Activated CD8-positive, alpha-beta memory T cell treated with anti-CD3 and anti-CD28 coated beads for 48 hours (primary cell): ENCODE measurements around the gene SLC2A4RG.
"Not testable (repeated sequence)": the region's sequence is repeated elsewhere in the genome, so short reads cannot be mapped to it uniquely, and the experiment has no call there.

Experiments used
- DNase-seq, 3 experiments: peaks; one replicate each; pipeline ENCODE4 v3.0.0-alpha.2; 2020; ENCODE audit warnings: low read depth in 2 of 3, low spot score in 2 of 3

The SLC2A4RG gene

DNA sequence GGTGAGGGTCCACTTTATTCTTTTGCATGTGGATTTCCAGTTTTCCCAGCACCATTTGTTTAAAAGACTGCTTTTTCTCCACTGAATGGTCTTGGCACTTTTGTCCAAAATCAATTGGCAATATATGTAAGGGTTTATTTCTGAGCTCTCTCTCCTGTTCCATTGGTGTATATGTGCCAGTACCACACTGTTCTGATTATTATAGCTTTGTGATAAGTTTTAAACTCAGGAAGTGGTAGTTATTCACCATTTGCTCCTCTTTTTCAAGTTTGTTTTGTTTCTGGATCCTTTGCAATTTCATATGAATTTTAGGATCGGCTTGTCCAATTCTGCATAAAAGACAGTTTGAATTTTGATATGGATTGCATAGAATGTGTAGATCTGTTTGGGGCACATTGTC lies 27.4 kb upstream of the SLC2A4RG start:
- DNase-seq, result no peak

DNA sequence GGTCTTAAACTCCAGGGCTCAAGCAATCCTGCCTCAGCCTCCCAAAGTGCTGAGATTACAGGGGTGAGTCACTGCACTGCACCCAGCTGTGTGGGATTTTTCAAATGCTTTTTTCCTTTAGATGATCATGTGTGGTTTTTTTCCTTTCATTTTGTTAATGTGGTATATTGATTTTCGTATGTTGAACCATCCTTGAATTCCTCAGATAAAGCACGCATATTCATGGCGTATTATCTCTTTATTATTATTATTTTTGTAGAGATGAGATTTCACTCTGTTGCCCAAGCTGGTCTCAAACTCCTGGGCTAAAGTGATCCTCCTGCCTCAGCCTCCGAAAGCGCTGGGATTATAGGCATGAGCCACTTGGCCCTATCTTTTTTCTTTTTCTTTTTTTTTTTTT lies 24.7 kb upstream of the SLC2A4RG start:
- DNase-seq, result no peak

DNA sequence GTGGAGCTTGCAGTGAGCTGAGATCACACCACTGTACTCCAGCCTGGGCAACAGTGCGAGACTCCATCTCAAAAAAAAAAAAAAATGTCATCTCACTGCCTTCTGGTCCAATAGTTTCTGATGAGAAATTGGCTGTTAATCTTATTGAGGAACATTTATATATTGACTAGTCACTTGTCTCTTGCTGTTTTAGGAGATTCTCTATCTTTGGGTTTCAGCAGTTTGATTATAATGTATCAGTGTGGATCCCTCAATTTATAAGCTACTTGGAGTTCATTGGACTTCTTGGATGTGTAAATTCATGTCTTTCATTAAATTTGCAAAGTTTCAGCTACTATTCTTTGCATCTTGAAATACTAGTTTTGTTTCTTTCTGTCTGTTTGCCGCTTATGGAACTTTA lies 20.6 kb upstream of the SLC2A4RG start:
- DNase-seq, result no peak

DNA sequence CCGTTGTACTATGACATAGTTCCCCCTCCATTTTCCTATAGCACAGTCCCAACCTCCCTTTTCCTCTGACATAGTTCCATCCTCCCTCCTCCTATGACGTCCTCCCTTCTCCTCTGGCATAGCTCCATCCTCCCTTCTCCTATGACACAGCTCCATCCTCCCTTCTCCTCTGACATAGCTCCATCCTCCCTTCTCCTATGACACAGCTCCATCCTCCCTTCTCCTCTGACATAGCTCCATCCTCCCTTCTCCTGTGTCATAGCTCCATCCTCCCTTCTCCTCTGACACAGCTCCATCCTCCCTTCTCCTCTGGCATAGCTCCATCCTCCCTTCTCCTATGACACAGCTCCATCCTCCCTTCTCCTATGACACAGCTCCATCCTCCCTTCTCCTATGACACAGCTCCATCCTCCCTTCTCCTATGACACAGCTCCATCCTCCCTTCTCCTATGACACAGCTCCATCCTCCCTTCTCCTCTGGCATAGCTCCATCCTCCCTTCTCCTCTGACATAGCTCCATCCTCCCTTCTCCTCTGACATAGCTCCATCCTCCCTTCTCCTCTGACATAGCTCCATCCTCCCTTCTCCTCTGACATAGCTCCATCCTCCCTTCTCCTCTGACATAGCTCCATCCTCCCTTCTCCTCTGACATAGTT lies 16.5 kb upstream of the SLC2A4RG start:
- not testable (repeated sequence) for DNase-seq

DNA sequence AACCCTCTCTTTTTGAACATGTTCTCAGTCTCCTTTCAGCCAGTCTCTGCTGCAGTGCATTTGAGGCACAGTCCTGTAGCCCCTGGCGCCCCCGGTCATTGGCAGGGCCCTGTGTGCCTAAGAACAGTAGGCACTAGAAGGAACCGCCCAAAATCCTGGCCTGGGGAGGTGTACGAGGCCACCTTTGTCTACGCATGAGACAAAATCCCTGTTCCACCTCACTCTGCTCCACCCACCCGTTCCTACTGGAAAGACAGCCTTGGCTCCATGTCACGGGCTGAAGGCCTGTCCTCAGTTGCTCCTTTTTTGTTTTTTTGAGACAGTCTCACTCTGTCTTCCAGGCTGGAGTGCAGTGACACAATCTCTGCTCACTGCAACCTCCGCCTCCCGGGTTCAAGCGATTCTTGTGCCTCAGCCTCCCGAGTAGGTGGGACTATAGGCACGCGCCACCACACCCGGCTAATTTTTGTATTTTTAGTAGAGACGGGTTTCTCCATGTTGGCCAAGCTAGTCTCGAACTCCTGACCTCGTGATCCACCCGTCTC lies 9.3 kb upstream of the SLC2A4RG start:
- not testable (repeated sequence) for DNase-seq

DNA sequence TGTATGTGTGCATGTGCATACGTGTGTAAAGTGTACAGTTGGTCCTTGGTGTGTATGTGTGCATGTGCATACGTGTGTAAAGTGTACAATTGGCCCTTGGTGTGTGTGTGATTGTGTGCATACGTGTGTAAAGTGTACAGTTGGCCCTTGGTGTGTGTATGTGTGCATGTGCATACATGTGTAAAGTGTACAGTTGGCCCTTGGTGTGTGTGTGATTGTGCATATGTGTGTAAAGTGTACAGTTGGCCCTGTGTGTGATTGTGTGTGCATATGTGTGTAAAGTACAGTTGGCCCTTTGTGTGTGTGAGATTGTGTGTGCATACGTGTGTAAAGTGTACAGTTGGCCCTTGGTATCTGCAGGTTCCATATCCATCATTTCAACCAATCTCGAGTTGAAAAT lies 8.2 kb upstream of the SLC2A4RG start:
- no peak for DNase-seq

DNA sequence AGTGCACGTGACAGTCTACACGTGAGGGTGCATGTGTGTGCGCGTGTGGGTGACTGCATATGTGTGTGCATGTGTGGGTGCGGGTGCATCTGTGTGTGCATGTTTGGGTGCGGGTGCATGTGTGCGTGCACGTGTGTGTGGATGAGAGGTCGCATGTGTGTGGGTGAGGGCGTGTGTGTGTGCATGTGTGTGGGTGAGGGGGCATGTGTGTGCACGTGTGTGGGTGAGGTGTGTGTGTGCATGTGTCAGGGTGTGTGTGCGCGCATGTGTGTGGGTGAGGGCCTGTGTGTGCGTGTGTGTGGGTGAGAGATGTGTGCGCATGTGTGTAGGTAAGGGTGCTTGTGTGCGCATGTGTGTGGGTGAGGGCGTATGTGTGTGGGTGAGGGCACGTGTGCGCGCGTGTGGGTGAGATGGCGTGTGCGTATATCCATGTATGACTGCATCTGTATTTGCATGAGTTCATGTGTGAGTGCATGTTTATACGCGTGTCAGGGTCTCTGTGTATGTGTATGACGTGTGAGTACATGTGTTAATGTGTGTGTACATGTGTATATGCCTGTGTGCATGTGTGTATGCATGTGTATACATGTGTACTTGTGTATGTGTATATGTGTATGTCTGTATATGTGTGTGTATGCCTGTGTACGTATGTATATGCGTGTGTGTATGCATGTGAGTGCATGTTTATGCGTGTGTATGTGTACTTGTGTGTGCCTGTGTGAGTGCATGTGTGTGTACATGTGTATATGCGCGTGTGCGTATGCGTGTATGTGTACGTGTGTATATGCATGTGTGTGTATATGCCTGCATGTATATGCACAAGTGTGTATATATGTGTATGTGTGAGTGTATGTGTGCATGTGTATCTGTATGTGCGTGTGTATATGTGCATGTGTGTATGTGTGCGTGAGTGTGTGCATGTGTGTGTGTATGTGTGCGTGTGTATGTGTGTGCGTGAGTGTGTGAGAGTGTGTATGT lies 7.2 kb upstream of the SLC2A4RG start:
- DNase-seq, result no peak

DNA sequence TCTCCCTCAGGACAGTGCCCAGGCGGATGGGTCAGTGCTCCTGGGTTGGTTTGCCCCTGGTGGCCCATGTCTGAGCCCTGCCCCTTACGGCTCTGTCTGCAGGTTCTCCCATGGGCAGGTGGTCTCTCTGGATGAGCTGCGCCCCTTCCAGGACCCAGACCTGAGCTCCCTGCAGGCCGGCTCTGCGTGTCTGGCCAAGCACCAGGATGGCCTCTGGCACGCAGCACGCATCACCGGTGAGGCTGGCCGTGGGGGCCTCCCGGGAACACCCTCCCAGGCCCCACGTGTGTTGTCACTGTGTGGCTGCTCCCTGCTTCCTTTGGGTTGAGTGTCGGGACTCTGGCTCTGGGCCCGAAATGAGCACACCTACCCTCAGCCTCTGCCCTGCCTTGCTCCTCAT lies 6.5 kb upstream of the SLC2A4RG start:
- DNase-seq, result no peak

DNA sequence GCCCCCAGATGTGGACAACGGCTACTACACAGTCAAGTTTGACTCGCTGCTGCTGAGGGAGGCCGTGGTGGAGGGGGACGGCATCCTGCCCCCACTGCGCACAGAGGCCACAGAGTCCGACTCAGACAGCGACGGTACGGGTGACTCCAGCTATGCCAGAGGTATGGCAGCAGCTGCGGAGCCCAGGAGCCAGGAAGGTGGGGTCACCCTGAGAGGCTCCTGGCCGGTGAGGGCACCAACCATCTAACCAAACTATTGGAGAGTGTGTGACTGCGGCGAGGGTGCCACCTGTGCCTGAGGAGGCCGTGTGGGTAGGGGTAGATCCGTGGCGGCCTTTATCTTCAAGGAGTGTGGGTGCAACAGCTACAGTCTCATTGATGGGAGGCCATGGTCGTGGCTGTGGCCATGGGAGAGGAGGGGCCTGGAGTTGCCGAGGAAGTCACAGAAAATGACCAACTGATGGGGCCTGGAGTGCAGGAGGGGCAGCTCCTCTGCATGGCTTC lies 5.9 kb upstream of the SLC2A4RG start:
- DNase-seq, result no peak

DNA sequence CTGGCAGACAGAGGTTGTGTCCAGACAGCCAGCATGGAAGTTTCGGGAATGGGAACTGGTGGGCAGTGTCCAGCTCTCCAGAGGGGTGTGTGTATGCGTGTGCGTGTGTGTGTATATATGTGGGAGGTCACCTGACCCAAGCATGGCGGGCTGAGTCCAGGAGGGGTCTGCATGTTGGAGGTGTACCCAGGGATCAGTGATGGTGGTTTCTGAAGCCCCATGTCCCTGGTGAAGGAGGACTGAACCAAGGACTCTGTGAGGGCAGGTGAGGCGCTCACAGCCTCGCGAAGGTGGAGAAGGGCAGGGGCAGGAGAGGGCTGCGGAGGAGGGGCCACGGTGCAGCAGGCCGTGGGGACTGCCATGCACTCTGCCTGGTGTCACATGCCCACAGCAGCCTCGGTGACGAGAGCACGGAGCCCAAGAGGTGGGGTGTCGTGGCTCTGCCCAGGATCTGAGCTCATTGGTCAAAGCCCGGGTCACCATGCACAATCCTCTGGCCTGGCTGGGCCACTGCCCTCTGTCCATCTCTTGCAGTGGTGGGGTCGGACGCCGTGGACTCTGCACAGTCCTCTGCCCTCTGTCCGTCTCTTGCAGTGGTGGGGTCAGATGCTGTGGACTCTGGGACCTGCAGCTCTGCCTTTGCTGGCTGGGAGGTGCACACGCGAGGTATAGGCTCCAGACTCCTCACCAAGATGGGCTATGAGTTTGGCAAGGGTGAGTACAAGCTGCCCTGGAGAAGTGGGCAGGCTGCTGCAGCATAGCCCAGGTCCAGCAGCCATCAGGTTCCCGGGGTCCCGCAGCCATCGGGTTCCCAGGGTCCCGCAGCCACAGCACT lies 5.2 kb upstream of the SLC2A4RG start:
- DNase-seq, result no peak

DNA sequence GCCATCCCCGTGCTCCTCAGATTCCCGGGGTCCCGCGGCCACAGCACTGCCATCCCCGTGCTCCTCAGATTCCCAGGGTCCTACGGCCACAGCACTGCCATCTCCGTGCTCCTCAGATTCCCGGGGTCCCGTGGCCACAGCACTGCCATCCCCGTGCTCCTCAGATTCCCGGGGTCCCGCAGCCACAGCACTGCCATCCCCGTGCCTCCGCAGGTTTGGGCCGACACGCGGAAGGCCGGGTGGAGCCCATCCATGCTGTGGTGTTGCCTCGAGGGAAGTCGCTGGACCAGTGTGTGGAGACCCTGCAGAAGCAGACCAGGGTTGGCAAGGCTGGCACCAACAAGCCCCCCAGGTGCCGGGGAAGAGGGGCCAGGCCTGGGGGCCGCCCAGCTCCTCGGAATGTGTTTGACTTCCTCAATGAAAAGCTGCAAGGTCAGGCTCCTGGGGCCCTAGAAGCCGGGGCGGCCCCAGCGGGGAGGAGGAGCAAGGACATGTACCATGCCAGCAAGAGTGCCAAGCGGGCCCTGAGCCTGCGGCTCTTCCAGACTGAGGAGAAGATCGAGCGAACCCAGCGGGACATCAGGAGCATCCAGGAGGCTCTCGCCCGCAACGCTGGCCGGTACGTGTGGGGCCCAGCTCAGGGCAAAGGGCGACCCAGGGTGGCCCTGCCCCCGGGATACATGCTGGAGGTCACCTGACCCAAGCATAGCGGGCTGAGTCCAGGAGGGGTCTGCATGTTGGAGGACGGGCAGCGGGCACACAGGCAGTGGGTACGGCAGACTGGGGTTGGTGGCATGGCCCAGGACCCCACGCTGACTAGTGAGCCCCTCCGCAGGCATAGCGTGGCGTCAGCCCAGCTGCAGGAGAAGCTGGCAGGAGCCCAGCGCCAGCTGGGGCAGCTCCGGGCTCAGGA lies 4.4 kb upstream of the SLC2A4RG start:
- DNase-seq, result no peak

DNA sequence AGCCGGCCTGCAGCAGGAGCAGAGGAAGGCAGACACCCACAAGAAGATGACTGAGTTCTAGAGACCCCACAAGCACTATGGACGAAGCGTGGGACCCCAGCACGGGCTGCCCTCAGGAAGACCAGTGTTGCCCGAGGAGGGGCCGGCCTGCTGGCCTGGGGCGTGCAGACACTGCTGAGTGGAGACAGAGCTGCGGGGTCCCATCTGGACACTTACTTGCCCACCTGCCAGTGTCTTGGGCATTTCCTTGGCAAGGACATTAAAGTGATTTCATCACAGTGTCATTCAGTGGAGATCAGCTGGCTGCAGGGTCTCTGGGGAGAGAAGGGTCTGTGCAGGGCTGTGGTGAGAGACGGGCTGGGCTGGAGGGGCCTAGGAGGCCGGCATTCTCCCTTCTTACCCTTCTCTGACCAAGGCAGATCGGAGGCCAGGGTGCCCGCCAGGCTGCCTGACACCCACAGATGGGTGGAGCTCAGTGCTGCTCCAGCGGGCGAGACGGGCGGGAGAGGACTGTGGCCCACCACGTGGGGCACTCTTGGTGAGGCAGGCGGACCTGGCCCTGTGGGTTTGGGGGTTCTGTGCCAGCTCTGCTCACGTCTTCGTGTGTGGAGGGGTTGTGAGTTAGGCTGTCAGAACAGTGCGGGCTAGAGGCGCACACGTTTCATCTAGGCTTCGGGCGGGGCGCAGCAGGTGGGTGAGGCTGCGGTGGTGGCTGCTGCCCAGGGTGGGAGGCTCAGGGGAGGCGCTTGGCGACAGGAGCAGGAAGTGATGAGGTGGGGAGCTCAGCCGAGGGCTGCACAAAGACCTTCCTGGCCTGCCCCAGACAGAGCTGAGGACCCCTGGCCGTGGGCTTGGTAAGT lies 3.5 kb upstream of the SLC2A4RG start, which contains the start of gene LIME1:
TSS of gene LIME1 (plus strand) at position 806 of the 860 bp plus-strand sequence. CDS start 886 bp downstream, outside the sequence.
- DNase-seq, result no peak

DNA sequence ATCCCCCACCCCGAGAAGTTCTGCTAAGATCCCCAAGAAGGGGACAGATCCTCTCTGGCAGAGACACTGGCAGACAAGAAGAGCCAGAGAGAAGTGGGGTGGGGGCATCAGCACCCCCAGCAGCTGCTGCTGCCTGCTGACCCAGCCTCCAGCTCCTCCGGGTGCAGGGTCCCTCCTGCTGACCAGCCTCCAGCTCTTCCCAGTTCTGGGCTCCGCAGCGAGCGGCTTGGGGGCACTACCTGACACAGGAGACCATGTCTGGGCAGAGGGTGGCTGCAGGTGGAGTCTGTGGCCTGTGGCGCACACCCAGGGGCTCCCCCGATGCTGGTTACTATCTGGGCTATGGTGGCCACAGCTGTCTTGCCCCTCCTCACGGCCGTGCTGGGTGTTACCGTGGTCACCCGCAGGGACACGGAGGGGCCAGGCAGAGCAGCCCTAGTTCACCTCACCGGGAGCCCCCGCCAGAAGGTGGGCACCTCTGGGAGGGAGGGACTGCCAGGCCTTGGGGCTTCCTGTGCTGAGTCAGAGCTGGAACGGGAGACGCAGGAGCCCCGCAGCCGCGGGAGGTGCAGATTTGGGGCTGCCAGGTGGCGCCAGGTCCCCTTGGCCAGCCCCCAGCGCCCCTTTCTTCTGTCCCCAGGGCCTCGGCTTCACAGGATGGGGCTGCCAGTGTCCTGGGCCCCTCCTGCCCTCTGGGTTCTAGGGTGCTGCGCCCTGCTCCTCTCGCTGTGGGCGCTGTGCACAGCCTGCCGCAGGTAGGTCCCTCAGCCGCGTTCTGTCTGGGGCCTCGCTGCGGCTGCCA lies 2.5 kb upstream of the SLC2A4RG start:
- DNase-seq, result no peak

DNA sequence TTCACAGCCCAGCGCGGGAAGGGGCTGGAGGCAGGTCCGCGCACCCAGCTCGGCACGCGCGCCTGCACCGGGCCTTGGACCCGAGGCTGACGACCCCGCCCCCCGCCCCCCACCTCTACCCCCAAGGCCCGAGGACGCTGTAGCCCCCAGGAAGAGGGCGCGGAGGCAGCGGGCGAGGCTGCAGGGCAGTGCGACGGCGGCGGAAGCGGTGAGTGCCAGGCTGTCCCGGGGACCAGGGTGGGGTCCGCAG lies 2.0 kb upstream of the SLC2A4RG start:
- no peak for DNase-seq

DNA sequence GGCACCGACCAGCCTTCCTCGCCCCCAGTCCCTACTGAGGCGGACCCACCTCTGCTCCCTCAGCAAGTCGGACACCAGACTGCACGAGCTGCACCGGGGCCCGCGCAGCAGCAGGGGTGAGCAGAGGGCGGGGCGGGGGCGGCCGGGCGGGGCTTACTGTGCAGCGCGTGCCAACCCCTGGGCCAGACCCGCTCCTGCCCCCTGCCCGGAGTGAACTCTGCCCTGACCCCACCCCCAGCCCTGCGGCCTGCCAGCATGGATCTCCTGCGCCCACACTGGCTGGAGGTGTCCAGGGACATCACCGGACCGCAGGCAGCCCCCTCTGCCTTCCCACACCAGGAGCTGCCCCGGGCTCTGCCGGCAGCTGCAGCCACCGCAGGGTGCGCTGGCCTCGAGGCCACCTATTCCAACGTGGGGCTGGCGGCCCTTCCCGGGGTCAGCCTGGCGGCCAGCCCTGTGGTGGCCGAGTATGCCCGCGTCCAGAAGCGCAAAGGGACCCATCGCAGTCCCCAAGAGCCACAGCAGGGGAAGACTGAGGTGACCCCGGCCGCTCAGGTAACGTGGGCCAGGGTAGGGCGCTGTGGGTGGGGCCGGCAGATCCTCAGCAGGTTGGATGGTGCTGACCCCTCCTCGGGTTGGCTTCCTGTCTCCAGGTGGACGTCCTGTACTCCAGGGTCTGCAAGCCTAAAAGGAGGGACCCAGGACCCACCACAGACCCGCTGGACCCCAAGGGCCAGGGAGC lies 1.5 kb upstream of the SLC2A4RG start:
- DNase-seq, result no peak

DNA sequence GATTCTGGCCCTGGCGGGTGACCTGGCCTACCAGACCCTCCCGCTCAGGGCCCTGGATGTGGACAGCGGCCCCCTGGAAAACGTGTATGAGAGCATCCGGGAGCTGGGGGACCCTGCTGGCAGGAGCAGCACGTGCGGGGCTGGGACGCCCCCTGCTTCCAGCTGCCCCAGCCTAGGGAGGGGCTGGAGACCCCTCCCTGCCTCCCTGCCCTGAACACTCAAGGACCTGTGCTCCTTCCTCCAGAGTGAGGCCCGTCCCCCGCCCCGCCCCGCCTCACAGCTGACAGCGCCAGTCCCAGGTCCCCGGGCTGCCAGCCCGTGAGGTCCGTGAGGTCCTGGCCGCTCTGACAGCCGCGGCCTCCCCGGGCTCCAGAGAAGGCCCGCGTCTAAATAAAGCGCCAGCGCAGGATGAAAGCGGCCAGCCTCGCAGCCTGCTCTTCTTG lies 868 bp upstream of the SLC2A4RG start:
- DNase-seq, result no peak

DNA sequence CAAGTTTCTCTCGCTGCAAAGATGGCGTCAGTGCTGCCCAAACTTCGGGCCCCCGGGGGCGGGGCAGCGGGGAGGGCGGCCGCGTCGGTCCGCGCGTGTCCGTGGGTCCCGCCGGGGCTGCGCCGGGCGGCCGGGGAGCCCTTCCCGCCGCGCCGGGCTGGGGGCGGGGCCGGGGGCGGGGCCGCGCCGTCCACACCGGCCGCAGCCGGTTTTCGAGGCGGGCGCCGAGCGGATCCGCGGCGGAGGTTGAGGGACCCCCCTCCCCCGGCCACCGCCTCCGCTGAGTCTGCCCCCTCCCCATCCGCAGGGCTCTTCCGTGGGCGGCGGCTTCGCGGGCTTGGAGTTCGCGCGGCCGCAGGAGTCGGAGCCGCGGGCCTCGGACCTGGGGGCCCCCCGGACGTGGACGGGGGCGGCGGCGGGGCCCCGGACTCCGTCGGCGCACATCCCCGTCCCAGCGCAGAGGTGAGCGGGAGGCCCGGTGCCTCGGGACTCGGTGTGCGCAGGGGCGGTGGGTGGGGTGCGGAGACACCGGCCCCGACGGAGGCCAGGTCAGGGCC lies 572 bp downstream of the SLC2A4RG start:
- DNase-seq, result no peak
